Heart left ventricle (tissue), 13 donors: Measurements from ENCODE around the gene HDAC10.

ENCODE experiments used
- POLR2A ChIP-seq, 2 donors: fragments of 450-650 bp; IDR thresholded peaks; one replicate each; pipeline ENCODE4 v1.6.1; 2017; ENCODE audit warnings: antibody characterized with exemption in 2 of 2, mild to moderate bottlenecking in 2 of 2, moderate library complexity in 2 of 2
- TF ChIP-seq, protein P1 (sequence below), 12 donors: fragments of 200-600 bp; sonication (generic) in 4 of 12; IDR thresholded peaks; one replicate each; pipeline versions ENCODE4 v1.5.0 to v1.8.0; 2018 to 2022; ENCODE audit warnings: antibody characterized with exemption in 12 of 12, mild to moderate bottlenecking in 5 of 12
- donor health status: ischemic (EF 13 %, LVEDD 7.1; RV severe dilation, severe dysfunction).
- donor health status: DM: no; HTN: yes; CAD: no.
- donor health status: DM: no; HTN: no; CAD: no.
- donor health status: ischemic (EF 25% LVEDD 6.9; RV normal size, moderate dysfunction).
- donor health status: ischemic (EF 25% LVEDD 5.7; RV mildly dilated, moderate dysfunction).
- donor health status: ischemic (EF 35%, LVEDD 5.7; RV mildly dilated, moderate dysfunction).
- donor health status: nonischemic (EF 11% LVEDD 7.7; RV severe dilation, severe dysfunction).
- donor health status: DM: yes; HTN: yes; CAD: no.
- donor health status: PGD.
- donor health status: ischemic (EF 29% LVEDD 5.4; RV normal size, mild dysfunction).
- donor health status: nonischemic (EF 23%, LVEDD 6.1; RV moderate dilation, normal function).

DNA sequence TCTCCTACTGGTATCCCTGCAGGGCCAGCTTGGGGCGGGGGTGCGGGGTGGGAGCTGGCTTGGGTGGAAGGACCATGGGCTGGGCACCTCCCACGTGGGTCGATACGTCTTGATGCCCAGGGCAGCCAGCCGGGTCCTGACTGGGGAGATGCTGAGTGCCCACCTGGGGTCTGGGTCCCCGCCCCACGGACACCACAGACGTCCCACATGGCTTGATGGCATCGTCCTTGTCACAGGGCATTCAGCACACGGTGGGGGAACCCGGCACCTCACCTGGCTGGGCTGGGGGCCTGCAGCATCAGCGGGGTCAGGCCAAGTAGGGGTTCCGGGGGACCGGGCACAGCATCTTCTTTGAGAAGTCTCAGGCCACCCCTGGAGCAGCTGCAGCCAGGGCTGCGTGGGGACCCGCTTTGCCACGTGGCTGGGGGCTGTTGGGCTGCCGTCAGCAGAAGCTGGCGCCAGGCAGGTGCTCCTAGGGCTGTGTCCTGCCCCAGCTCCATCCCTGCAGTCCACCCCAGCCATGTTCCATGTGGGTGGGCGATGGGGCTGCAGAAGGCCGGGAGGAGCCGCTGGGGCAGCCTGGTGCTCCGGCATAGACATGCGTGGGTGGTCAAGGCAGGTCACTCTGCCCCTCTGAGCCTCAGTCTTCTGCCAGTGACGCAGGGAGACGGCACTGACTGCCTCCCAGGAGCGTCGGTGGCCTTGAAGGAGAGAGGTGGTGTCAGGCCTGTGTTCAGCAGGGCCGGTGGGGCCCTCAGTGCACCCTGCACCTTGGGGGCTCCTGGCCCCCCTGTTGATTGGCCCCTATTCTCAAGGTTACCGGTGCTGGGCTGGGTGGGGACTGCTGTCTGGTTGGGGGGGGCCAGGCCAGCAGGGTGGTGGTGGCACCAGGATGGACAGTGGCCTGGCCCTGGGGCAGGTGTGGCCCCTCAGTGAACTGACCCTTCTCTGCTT is 41.8 kb downstream of the HDAC10 start:
- TF ChIP-seq, protein P1, sequence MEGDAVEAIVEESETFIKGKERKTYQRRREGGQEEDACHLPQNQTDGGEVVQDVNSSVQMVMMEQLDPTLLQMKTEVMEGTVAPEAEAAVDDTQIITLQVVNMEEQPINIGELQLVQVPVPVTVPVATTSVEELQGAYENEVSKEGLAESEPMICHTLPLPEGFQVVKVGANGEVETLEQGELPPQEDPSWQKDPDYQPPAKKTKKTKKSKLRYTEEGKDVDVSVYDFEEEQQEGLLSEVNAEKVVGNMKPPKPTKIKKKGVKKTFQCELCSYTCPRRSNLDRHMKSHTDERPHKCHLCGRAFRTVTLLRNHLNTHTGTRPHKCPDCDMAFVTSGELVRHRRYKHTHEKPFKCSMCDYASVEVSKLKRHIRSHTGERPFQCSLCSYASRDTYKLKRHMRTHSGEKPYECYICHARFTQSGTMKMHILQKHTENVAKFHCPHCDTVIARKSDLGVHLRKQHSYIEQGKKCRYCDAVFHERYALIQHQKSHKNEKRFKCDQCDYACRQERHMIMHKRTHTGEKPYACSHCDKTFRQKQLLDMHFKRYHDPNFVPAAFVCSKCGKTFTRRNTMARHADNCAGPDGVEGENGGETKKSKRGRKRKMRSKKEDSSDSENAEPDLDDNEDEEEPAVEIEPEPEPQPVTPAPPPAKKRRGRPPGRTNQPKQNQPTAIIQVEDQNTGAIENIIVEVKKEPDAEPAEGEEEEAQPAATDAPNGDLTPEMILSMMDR (IDR thresholded peaks at IDR 0.05), result no peak
- no peak for TF ChIP-seq POLR2A (IDR thresholded peaks at IDR 0.05)
